H1 (cell line): ENCODE measurements around the gene KRTAP5-4. TPM values are rescaled to one million over a fixed set of nuclear protein-coding genes. Genes with fewer than 3 reads are reported as not detected.

Experiments used
- CHD2 ChIP-seq: IDR thresholded peaks from 2 replicates; pipeline ENCODE4 v1.6.1; 2012; ENCODE audit warnings: low read length, improper control_type of control experiment
- CTBP2 ChIP-seq: IDR thresholded peaks from 2 replicates; pipeline ENCODE4 v1.7.0; 2011; ENCODE audit warnings: borderline replicate concordance, mild to moderate bottlenecking, moderate library complexity, mixed read lengths, low read length; ENCODE audit not compliant: insufficient read depth, insufficient read length
- KDM1A ChIP-seq: fragments of 200-600, 300-600 bp; sonication (generic); IDR thresholded peaks from 2 replicates; pipeline ENCODE4 v1.7.1; 2016; ENCODE audit warnings: mild to moderate bottlenecking, low read length, borderline replicate concordance
- RAD21 ChIP-seq, 2 experiments: IDR thresholded peaks in 1 of 2; conservative IDR thresholded peaks in 1 of 2; 2 replicates each; pipeline ENCODE4 v1.6.1; 2011; ENCODE audit warnings: low read depth in 2 of 2, low read length in 2 of 2, improper control_type of control experiment in 1 of 2, inconsistent platforms in 1 of 2, mild to moderate bottlenecking in 1 of 2, moderate library complexity in 1 of 2
- RXRA ChIP-seq: IDR thresholded peaks from 2 replicates; pipeline ENCODE4 v1.6.1; 2011; ENCODE audit warnings: low read depth, mild to moderate bottlenecking, low read length, moderate library complexity; ENCODE audit not compliant: insufficient read depth
- polyA plus RNA-seq, 7 experiments: library from polyadenylated mRNA; depleted of rRNA in 3 of 7; stranded (reverse) in 5 of 7; unstranded in 2 of 7; fragments of >200 nt in 5 of 7; fragments of 200-250 nt in 2 of 7; gene quantifications; 1 replicate in 5 of 7; 2 replicates in 1 of 7; 4 replicates in 1 of 7; pipeline versions ENCODE4 v1.2.1 to v1.2.3, GENCODE V29; 2011 to 2013; ENCODE audit warnings: missing spikeins in 2 of 7, mixed read lengths in 2 of 7
- total RNA-seq: library from RNA; stranded (reverse); fragmentation: NEBNext Ultra II Directional; extraction: Animal tissue kit (Norgen Biotek cat#: 25700); gene quantifications from 2 replicates; pipeline ENCODE4 v1.2.1, GENCODE V29; 2021

KRTAP5-4 gene
- total and polyA plus RNA-seq, 2 of the 8 experiments (the other 6 are each of a cell fraction or from before 2014, with no cell fraction given) = not detected

GRCh38 chr11:1643146-1643690, 21.3 kb upstream of the KRTAP5-4 start (continued):
- TF ChIP-seq KDM1A = no peak
- no peak for TF ChIP-seq RAD21 (IDR thresholded peaks at IDR 0.05 in 1 of 2, conservative IDR thresholded peaks at IDR 0.05 in 1 of 2; ENCODE audit: low read depth in 2 of 2, low read length in 2 of 2)
- no peak for TF ChIP-seq CTBP2
- no peak for TF ChIP-seq CHD2
- TF ChIP-seq RXRA = no peak
